ENCODE data around the gene GSE1.

Gene GSE1

DNA sequence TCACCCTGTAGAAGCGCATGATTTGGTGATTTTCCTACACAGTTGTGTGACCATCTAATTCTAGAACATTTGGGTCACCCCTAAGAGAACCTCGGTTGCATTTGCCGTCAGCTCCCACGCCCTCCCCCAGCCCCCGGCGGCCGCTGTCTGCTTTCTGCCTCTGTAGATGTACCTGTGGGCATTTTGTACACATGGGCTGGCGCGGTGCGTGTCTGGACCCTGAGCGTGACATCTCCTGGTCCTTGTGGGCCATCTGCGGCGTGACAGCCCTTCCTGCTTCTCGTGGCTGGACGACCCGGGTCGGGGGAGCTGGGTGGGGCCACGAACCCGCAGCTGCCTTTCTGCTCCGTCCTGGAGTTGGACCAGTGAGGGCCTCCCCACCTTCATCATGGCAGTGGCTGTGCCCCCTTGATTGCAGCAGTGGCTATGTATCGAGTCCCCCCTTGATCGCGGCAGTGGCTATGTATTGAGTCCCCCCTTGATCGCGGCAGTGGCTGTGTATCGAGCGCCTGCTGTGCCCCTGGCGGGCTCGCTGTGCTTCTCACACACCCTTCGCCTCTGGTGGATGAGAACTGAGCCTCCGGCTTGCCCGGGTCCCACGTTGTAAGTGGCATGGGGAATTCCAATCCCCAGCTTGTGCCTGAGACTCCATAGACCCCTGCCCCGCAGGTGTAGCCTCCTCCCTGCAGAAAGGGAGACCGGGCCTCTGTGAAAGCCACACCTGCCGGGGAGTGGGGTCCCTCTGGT is 24.1 kb downstream of the GSE1 start:
- DNase-seq: no peak

DNA sequence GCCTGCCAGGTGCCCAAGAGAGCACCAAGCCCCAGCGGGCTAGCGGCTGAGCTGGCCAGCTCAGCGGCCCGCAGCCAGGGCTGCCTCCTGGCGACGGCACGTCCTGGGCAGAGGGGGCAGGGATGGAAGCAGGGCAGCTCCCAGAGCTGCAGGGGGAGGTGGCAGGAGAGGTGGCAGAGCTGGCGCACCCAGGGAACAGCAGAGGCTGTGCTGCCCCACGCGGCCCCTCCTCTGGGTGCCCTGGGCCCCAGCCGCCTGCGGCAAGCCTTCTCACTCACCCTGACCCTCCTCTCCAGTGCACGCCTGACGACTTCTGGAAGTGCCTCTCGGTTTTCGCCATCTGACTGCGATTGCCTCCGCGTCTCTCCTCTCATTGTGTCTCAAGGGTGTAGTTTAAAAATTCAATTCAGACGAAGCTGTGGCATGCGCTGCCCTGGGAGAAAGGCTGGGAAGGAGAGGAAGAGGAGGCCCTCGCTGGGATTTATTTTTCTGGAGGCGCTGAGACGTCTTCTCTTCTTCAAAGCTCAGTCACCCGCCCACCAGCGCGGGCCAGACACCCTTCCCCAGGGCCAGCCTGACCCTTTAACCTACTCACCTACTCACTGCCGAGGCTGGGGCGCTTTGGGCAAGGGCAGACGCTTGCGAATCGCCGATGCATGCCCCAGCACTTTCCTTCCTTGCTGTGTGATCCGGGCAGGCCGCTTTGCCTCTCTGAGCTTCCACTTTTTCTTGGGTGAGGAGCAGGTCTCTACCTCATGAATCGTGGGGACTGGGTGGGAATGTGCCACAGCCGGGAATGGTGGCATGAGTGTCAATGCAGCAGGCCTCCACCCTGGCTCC is 24.9 kb downstream of the GSE1 start:
- DNase-seq: peak; percentile 38

DNA sequence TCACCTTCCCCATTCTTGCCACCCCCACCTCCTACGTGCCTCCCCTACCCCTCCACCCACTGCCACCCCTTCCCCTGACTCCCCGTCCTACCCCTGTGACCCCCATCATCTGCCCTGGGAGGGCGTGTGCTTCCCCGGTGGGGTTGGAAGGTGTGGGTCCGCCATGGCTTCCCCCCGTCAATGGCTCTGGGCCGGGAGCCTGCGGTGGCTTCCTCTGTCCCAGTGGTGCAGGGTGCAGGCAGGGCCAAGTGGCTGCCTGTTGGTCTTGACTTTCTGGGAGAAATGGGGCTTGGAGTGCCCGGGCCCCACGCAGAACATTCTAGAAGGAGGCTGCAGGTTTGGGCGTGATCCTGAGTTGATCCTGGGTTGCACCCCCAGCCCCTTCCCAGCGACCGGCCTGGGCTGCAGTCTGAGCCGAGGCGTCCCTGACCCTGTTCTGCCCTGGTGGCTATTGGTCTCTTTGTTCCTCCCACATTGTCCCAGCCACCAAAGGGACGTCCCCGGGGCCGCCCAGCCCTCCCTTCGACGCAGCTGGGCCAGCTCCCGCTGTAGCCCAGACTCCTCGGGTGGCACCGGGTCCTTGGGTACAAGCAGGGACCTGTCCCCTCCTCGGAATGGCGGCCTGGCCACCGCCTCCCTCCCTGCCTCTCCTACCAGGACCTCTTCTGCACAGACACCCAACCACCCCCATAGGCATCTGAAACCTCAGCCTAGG is 25.7 kb downstream of the GSE1 start:
- DNase-seq: no peak

GRCh38 chr16:85639529-85640253 is 26.6 kb downstream of the GSE1 start:
- DNase-seq: peak; percentile 70

GRCh38 chr16:85640254-85640558 is 27.1 kb downstream of the GSE1 start:
- no peak for DNase-seq

DNA sequence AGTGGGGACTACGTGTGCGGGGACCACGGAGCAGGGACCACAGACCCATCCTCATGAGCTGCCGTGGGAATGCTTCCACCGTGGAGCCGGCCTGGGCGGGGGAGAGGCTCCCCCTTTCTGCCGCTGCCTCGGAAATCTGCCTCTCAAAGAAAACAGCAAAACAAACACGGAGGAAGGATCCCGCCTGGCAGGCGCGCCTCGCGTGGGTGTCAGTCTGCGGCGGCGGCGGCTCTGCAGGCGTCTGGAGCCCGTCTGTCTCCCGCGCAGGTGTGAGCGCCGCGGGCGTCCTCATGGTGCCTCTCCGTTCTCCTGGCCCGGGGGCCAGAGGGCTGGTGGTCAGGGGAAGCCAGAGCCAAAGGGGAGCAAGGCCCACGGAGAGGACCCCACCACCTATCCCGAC is 27.5 kb downstream of the GSE1 start:
- no peak for DNase-seq

GRCh38 chr16:85641305-85641704 is 28.2 kb downstream of the GSE1 start:
- DNase-seq: no peak

GRCh38 chr16:85641776-85642176 is 28.7 kb downstream of the GSE1 start:
- no peak for DNase-seq

- DNase-seq: peak; percentile 63
These were observed 29.7 kb downstream of the GSE1 start for GRCh38 chr16:85642762-85643358.

- no peak for DNase-seq
These were observed 30.5 kb downstream of the GSE1 start for GRCh38 chr16:85643631-85644030.

DNA sequence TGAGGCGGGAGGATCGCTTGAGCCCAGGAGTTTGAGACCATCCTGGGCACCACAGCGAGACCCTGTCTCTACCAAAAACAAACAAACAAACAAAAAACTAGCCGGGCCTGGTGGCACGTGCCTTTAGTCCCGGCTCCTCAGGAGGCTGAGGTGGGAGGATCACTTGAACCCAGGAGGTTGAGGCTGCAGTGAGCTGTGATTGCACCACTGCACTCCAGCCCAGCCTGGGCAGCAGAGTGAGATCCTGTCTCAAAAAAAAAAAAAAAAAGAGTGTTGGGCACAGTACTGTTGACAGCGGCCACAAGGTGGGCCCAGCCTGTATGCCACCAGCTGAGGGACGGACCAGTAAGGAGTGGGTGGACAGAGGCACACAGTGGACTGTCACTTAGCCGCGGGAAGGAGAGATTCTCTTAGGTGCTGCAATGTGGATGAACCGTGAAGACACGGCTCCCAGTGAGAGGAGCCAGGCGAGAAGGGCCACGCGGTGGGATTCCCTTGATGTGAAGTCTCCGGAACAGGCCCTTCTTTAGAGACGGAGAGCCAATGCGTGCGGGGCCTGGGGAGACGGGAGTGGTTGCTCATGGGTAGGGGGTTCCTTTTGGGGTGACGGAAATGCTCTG is 31.1 kb downstream of the GSE1 start:
- DNase-seq: no peak

GRCh38 chr16:85645021-85645589 is 32.0 kb downstream of the GSE1 start:
- DNase-seq: no peak

DNA sequence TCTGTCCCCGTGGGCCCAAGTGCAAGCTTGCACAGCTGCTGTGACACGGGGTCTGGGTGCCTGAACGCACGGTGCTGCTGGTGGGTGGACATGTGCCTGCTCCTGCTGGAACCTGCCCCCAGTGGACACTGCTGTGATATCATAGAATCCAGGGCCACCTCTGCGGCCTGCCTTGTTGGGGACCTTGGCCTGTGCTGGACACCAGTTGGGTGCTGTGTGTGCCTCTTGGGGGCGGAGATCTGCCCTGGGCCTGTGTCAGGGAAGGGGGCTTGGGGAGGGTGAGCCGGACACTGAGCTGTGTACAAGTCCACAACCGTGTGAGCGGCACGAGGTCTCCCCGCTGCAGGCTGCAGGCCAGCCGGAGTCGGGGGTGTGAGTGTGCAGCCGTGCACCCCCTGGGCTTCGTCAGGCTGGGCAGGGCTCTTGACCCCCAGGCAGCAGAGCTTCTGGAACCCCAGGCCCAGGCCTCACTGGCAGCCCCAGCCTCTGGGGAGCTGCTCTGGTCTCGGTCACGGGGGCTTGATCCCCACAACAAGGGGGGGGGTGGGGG is 33.3 kb downstream of the GSE1 start:
- DNase-seq: no peak

DNA sequence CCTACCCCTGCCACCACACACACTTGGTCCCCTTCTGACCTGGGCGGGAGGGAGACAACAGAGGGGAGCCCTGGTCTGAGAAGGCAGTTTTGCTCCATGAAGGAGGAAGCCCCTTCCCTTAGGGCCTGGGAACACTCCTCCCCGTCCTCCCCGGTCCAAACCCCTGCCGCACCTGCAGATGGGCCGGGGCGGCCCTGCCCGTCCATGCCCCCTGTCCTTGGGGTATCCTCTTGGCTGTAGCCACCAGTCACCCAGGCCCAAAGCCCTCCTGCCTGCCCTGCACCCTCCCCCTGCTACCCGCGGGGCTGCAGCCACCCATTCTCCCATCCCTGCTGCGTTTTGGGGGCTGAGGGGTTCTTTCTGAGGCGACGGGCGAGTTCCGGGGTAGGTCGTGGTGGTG is 33.9 kb downstream of the GSE1 start:
- no peak for DNase-seq

DNA sequence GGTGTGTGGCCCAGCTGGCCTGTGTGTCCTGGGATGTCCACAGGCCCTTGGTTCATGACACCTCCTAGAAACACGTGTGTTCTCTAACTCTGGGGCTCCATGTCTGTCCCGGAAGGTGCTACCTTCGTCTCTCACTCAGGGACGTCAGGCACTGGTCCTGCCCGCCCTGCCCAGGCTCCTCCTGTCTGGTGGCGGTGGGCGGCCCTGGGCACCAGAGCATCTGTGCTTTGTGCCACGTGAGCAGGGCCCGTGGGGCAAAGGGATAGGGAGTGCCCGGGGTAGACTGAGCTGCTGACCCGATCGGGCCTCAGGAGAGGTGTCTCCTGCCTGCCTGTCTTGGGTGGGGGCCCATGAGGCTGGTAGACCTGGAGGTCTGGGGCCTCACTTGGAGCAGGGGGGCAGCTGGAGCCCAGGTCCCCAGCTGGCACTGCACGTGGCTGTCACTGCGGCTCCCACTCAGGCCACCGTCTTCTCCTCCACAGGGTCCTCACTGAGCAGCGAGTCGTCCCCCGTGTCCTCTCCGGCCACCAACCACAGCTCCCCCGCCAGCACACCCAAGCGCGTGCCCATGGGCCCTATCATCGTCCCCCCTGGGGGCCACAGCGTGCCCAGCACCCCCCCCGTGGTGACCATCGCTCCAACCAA is 35.1 kb downstream of the GSE1 start:
- no peak for DNase-seq

GRCh38 chr16:85648805-85649204 is 35.7 kb downstream of the GSE1 start:
- DNase-seq: no peak

GRCh38 chr16:85649411-85650134 is 36.5 kb downstream of the GSE1 start:
- DNase-seq: peak; percentile 86

- peak; percentile 57 for DNase-seq
These were observed 37.2 kb downstream of the GSE1 start for GRCh38 chr16:85650135-85650843.

GRCh38 chr16:85650844-85651628 is 37.9 kb downstream of the GSE1 start:
- no peak for DNase-seq
